ENCODE data around the gene XYLB. TPM values are rescaled to one million over a fixed set of nuclear protein-coding genes. Genes with fewer than 3 reads are reported as not detected.
"Not testable (repeated sequence)": the region's sequence is repeated elsewhere in the genome, so short reads cannot be mapped to it uniquely, and the experiment has no call there.

The XYLB gene
- polyA plus RNA-seq, 10 donors, result 2.5 to 5.3 (median 3.3) TPM

DNA sequence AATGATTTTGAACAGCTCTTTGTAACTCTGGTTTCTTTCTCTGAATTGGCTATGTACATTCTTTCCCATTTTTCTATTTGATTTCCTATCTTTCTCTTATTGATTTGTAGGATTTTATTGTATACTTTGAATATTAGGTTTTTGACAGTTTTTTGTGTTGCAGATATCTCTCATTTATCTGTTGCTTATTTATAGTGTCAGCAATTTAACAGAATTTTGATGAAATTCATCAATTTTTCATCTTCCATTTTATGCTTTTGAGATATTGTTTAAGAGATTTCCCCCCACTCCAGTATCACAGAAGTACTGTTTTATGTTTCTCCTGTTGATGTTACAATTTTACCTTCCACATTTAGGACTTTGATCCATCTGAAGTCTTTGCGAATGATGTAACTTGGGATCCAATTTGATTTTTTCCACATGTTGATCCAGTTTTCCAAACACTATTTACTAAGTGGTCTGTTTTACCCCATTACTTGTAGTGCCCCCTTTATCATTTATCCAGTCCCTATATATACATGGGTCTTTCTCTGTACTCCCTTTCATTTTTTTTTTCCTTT, 46.1 kb downstream of the XYLB start:
- no peak for DNase-seq

GRCh38 chr3:38396239-38396638, 49.7 kb downstream of the XYLB start:
- DNase-seq, result no peak

- DNase-seq, result no peak
These were observed 50.3 kb downstream of the XYLB start for GRCh38 chr3:38396861-38397260.

DNA sequence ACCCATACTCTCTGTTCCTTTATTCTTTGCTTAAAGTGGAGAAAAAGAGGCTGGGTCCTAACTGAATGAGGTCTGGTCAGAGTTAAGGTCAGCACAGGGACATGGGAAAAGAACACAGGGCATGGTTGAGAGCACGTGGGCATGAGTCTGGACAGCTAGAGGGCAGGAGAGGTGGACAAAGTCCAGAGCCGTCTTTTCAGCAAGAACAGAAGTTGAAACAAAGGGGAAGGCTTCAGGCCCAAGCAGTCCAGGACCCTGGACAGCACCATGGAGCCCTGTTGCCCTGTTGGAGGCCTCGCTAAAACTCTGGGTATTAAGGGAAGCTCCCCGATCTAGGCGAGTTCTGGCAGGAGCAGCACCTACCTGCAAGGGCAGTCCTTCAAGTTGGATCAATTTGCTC, 50.7 kb downstream of the XYLB start:
- peak; percentile 12 to 49 (median 37) for DNase-seq

GRCh38 chr3:38401246-38401962, 54.8 kb downstream of the XYLB start:
- no peak for DNase-seq

DNA sequence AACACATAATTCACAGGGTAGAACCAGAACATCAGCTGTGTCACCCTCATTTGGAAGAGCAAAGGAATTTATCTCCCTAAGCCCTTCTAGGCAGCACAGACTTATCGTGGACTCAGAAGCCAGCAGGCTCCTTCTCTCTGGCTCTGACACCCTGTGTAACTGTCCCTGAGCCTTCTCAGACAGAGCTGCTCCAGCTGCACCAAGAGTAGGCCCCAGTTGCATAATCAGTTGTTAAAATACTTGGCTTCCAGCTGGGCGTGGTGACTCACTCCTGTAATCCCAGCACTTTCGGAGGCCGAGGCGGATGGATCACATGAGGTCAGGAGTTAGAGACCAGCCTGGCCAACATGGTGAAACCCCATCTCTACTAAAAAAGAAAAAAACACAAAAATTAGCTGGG, 57.7 kb downstream of the XYLB start:
- DNase-seq, result no peak

DNA sequence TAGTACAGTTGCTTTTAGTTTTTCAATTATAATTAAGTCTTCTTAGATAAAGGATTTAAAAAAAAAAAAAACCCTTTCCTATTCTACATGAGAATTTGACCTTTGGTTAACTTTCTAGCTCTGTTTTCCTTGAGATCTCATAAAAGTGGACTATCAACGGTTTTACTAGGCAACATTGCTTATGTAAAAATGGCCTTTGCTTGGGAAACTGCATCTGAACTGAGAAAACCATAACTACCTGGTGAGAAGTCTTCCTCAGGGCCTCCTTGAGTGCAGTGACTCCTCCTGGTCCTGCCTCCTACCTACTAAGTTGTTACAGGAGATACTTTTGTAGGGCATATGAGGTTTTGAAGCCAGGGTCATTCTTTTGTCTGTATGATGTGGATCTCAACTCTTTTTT, 65.0 kb downstream of the XYLB start:
- DNase-seq, result no peak

GRCh38 chr3:38420758-38421157, 74.2 kb downstream of the XYLB start:
- DNase-seq, result not testable (repeated sequence)

DNA sequence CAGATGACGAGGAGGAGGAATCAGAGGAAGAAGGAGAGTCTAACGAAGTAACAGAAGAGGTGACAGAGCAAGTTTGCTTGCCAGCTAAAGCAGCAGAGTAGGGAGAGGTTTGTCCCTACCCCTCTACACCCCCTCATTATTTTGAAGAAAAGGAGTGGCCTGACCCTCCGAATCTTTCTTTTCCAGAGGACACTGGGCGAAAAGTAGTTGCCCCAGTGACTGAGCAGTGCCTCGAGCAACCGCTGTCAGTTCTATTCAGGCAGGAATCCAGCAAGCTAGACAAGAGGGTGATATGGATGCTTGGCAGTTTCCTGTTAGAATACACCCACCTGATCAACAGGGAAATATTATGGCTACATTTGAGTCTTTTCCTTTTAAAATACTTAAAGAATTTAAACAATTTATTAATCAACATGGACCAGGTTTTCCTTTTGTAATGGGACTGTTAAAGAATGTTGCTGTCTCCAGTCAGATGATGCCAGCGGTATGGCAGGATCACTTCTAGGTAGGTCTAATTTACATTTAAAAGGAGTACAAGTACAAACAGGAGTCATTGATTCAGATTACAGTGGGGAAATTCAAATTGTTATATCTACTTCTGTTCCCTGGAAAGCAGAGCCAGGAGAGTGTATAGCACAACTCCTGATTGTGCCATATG, 75.2 kb downstream of the XYLB start:
- no peak for DNase-seq

GRCh38 chr3:38426798-38427426, 80.3 kb downstream of the XYLB start:
- not testable (repeated sequence) for DNase-seq

- DNase-seq, result peak in 1 of 3 donors; percentile 4
These were observed 86.5 kb downstream of the XYLB start for GRCh38 chr3:38432871-38433658.

DNA sequence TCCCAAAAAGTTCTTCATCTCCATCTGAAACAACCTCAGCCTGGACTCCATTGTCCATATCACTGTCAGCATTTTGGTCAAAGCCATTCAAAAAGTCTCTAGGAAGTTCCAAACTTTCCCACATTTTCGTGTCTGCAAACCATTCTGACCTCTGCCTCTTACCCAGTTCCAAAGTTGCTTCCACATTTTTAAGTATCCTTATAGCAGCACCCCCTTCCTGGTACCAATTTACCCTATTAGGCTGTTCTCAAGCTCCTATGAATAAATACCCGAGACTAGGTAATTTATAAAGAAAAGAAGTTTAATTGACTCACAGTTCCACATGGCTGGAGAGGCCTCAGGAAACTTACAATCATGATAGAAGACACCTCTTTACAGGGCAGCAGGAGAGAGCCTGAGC, 87.1 kb downstream of the XYLB start:
- not testable (repeated sequence) for DNase-seq

GRCh38 chr3:38438436-38439069, 92.0 kb downstream of the XYLB start:
- peak in 1 of 3 donors; percentile 5 for DNase-seq

DNA sequence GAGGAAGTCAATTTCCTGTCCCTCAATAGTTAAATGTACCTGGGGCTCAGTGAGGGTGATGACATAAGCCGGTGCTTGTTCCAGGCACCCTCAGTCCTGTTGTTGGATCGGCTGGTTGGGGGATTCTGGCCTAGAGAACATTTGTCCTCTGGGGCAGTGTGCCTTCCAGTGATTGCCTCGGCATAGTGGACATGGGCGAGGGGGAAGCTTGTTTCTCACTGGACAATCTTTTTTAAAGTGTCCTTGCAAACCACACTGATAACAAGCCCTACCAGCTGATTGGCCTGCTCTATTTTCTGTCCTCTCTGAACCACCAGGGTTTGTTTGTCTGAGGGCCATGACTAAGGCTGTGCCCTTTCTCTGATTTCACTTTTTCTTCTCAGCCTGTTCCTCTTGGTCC, 96.6 kb downstream of the XYLB start:
- not testable (repeated sequence) for DNase-seq

- DNase-seq, result no peak
These were observed 99.6 kb downstream of the XYLB start for GRCh38 chr3:38446085-38446686.

- no peak for DNase-seq
These were observed 100.2 kb downstream of the XYLB start for GRCh38 chr3:38446812-38447211.

GRCh38 chr3:38450853-38451252, 104.3 kb downstream of the XYLB start:
- no peak for DNase-seq

GRCh38 chr3:38453075-38453912, 106.7 kb downstream of the XYLB start, which contains the start of gene ACVR2B:
Gene ACVR2B (plus strand): TSS chr3:38453890. CDS start chr3:38454323, 433 bp downstream.
- DNase-seq, result peak; percentile 81 to 91 (median 90)

DNA sequence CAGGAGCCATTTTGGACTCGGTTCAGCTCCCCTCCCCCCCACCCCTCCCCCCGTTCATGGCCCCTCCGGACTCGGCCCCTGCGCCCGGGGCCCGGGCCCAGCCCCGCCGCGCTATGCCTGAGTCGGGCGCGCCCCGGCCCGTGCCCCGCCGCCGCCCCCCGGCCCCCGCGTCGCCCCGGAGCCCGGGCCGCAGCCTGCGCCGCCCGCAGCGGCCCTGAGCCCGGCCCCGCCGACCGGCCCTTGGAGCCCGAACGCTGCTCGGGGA, 107.3 kb downstream of the XYLB start:
- DNase-seq, result peak in 1 of 3 donors; percentile 67
